Sigmoid colon (tissue), 4 donors: ENCODE results near the gene COL8A1.

Experiments used
- EP300 ChIP-seq, 4 donors: sonication (generic); formaldehyde crosslinking; IDR thresholded peaks; one replicate each; pipeline ENCODE4 v1.6.1; 2017; ENCODE audit warnings: antibody characterized with exemption in 4 of 4
- POLR2A ChIP-seq, 2 donors: fragments of 450-650 bp; IDR thresholded peaks; one replicate each; pipeline ENCODE4 v1.6.1; 2016; ENCODE audit warnings: antibody characterized with exemption in 2 of 2, mild to moderate bottlenecking in 2 of 2, moderate library complexity in 2 of 2

DNA sequence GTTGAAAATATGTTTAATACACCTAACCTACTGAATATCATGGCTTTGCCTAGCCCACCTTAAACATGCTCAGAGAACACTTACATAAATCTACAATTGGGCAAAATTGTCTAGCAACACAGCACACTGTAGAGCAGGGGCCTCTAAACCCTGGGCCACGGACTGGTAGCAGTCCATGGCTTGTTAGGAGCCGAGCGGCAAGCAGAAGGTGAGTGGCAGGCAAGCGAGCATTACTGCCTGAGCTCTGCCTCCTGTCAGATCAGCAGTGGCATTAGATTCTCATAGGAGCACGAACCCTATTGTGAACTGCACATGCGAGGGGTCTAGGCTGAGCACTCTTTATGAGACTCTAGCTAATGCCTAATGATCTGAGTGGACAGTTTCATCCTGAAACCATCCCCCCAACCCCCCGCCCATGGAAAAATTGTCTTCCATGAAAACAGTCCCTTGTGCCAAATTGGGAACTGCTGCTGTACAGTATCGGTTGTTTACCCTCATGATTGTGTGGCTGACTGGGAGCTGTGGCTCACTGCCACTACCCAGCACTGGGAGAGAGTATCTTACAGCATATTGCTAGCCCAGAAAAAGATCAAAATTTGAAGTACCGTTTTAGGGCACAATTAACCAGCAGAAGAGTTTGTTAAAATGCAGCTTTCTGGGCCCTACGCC, 205.3 kb downstream of the COL8A1 start:
- TF ChIP-seq EP300 (IDR thresholded peaks at IDR 0.05), result no peak
- no peak for TF ChIP-seq POLR2A (IDR thresholded peaks at IDR 0.05)
